K562 (cell line): ENCODE data around the gene WSCD1. TPM values are rescaled to one million over a fixed set of nuclear protein-coding genes. Genes with fewer than 3 reads are reported as not detected.

Source experiments
- ATAC-seq: fragments of 200-7000 bp; cut with Tn5 transposase; 3 replicates; pipeline ENCODE4 v1.9.1; 2020; ENCODE audit warnings: moderate library complexity
- BruUV-seq: library from RNA; stranded (reverse); fragments of 400-500 nt; replicated peaks from 2 replicates; lab custom pipeline; 2021; lab: Mats Ljungman, UMichigan
- CTCF ChIA-PET: fragments of 300-600 bp; formaldehyde crosslinking; extraction: SDS; loops from one replicate; lab custom pipeline; 2021; ENCODE audit warnings: low intra/inter-chr PET ratio; lab: Yijun Ruan, JAX
- POLR2A ChIA-PET: fragments of 300-600, 350-650 bp; sonication (Branson Sonifier 250); formaldehyde crosslinking; extraction: SDS; loops from one replicate; lab custom pipeline; 2021; ENCODE audit warnings: antibody characterized with exemption, inconsistent platforms; lab: Yijun Ruan, JAX
- DNase-seq, 4 experiments: peaks; one replicate each; pipeline versions ENCODE4 v3.0.0 to v3.0.0-alpha.2; 2011 to 2018; ENCODE audit warnings: low spot score in 3 of 4, mixed read lengths in 3 of 4; ENCODE audit errors: extremely low read depth in 1 of 4
- FAIRE-seq: peaks from 2 replicates; lab custom pipeline; 2011; peaks lifted over from hg19 to GRCh38; lab: Jason Lieb, UNC
- H2AFZ ChIP-seq: 2 replicates; pipeline ENCODE4 v1.6.0; 2011; ENCODE audit warnings: low read depth, low read length, control low read depth, inconsistent platforms
- H3K27ac ChIP-seq: fragments of 200-600 bp; 3 replicates; pipeline ENCODE4 v1.8.0; 2011; ENCODE audit warnings: low read depth, mild to moderate bottlenecking, control low read depth, inconsistent platforms, low read length, moderate library complexity, mixed read lengths; ENCODE audit errors: extremely low read depth
- H3K27me3 ChIP-seq, 2 experiments: fragments of 300-600 bp in 1 of 2; 2 replicates in 1 of 2; 3 replicates in 1 of 2; pipeline versions ENCODE4 v1.6.0 to v1.8.0; 2011; ENCODE audit warnings: inconsistent platforms in 2 of 2, low read length in 2 of 2, mild to moderate bottlenecking in 1 of 2, mixed read lengths in 1 of 2, moderate library complexity in 1 of 2; ENCODE audit not compliant: control insufficient read depth in 2 of 2, insufficient read depth in 2 of 2
- H3K36me3 ChIP-seq: fragments of 300-600 bp; 3 replicates; pipeline ENCODE4 v1.8.0; 2011; ENCODE audit warnings: mild to moderate bottlenecking, low read length, inconsistent platforms; ENCODE audit not compliant: control insufficient read depth, insufficient read depth
- H3K4me1 ChIP-seq, 2 experiments: fragments of 200-600 bp in 1 of 2; replicated peaks in 1 of 2; 2 replicates in 1 of 2; 3 replicates in 1 of 2; pipeline versions ENCODE4 v1.5.1 to v1.8.0; 2011; ENCODE audit warnings: inconsistent platforms in 2 of 2, low read length in 2 of 2, mild to moderate bottlenecking in 1 of 2, mixed read lengths in 1 of 2, moderate library complexity in 1 of 2; ENCODE audit not compliant: control insufficient read depth in 2 of 2, insufficient read depth in 2 of 2
- H3K4me2 ChIP-seq: 2 replicates; pipeline ENCODE4 v1.6.1; 2011; ENCODE audit warnings: low read length, control low read depth, inconsistent platforms, mixed read lengths; ENCODE audit not compliant: insufficient read depth
- H3K4me3 ChIP-seq: fragments of 200-600 bp; sonication (generic), shearing (Covaris generic); 2 replicates; pipeline ENCODE4 v1.5.1; 2016; ENCODE audit warnings: control low read depth, inconsistent platforms
- H3K79me2 ChIP-seq: fragments of 200-600 bp; 3 replicates; pipeline ENCODE4 v1.8.0; 2011; ENCODE audit warnings: low read length, inconsistent platforms; ENCODE audit not compliant: control insufficient read depth, insufficient read depth
- H3K9ac ChIP-seq, 2 experiments: 2 replicates each; pipeline versions ENCODE4 v1.6.0 to v1.6.1; 2011; ENCODE audit warnings: low read depth in 2 of 2, low read length in 2 of 2, control low read depth in 1 of 2, inconsistent platforms in 1 of 2, mild to moderate bottlenecking in 1 of 2, mixed read lengths in 1 of 2; ENCODE audit not compliant: insufficient read depth in 1 of 2
- H3K9me1 ChIP-seq: one replicate; pipeline ENCODE4 v1.6.0; 2011; ENCODE audit warnings: inconsistent platforms, mild to moderate bottlenecking, low read length, moderate library complexity; ENCODE audit not compliant: control insufficient read depth, insufficient read depth
- H3K9me3 ChIP-seq: replicated peaks from 2 replicates; pipeline ENCODE4 v1.5.1; 2011; ENCODE audit warnings: low read depth, low read length, inconsistent platforms; ENCODE audit not compliant: control insufficient read depth, insufficient read depth
- H4K20me1 ChIP-seq: replicated peaks from 2 replicates; pipeline ENCODE4 v1.6.1; 2011; ENCODE audit warnings: low read length, inconsistent platforms, mixed read lengths; ENCODE audit not compliant: control insufficient read depth, insufficient read depth
- BHLHE40 ChIP-seq: IDR thresholded peaks from 2 replicates; pipeline ENCODE4 v1.6.1; 2011; ENCODE audit warnings: low read length, improper control_type of control experiment
- E4F1 ChIP-seq: fragments of 250-450 bp; sonication (Bioruptor Pico); IDR thresholded peaks from 2 replicates; pipeline ENCODE4 v1.5.0; 2021; ENCODE audit warnings: mild to moderate bottlenecking, borderline replicate concordance
- ERF ChIP-seq: fragments of 450-650 bp; formaldehyde crosslinking; IDR thresholded peaks from 2 replicates; pipeline ENCODE4 v1.4.0; 2020; ENCODE audit warnings: mild to moderate bottlenecking, mixed read lengths
- HSF4 ChIP-seq: fragments of 250-450 bp; sonication (Bioruptor Pico); IDR thresholded peaks from 2 replicates; pipeline ENCODE4 v2.1.2; 2022; ENCODE audit warnings: mild to moderate bottlenecking, moderate library complexity, borderline replicate concordance
- IRF1 ChIP-seq: sonication (generic); formaldehyde crosslinking; IDR thresholded peaks from 2 replicates; pipeline ENCODE4 v1.8.0; 2022; ENCODE audit warnings: missing genetic modification reagents, mild to moderate bottlenecking, borderline replicate concordance
- MEIS2 ChIP-seq: fragments of 450-650 bp; IDR thresholded peaks from 2 replicates; pipeline ENCODE4 v1.6.1; 2014; ENCODE audit warnings: mild to moderate bottlenecking; ENCODE audit not compliant: partially characterized antibody
- MIER1 ChIP-seq: fragments of 450-650 bp; IDR thresholded peaks from 2 replicates; pipeline ENCODE4 v1.6.1; 2016; ENCODE audit warnings: antibody characterized with exemption, mild to moderate bottlenecking, low read depth
- POLR3A ChIP-seq: IDR thresholded peaks from 2 replicates; pipeline ENCODE4 v1.6.1; 2011; ENCODE audit warnings: borderline replicate concordance, mild to moderate bottlenecking, moderate library complexity; ENCODE audit not compliant: insufficient read length, insufficient read depth; ENCODE audit errors: extremely low read depth
- RBM17 ChIP-seq: fragments of 200-400 bp; formaldehyde crosslinking; IDR thresholded peaks from 2 replicates; pipeline ENCODE4 v1.6.1; 2017; ENCODE audit warnings: low read depth, mild to moderate bottlenecking, low read length, borderline replicate concordance
- RFX7 ChIP-seq: fragments of 250-450 bp; sonication (Bioruptor Pico); IDR thresholded peaks from 2 replicates; pipeline ENCODE4 v1.5.1; 2021; ENCODE audit warnings: mild to moderate bottlenecking
- TCF7L2 ChIP-seq: fragments of 150-350 bp; IDR thresholded peaks from 2 replicates; pipeline ENCODE4 v1.6.1; 2016; ENCODE audit warnings: low read depth, mild to moderate bottlenecking, low read length, moderate library complexity
- ZNF583 ChIP-seq: fragments of 250-450 bp; sonication (Bioruptor Pico); IDR thresholded peaks from 2 replicates; pipeline ENCODE4 v1.4.0; 2020
- WGBS: fragments of 100-300 bp; shearing (Covaris generic); methylation state at CpG from one replicate; pipeline ENCODE4 v1.1.6; 2016; ENCODE audit warnings: low coverage, mixed read lengths; ENCODE audit not compliant: insufficient coverage; ENCODE audit errors: missing lambda C conversion rate; 5-methylcytosine and 5-hydroxymethylcytosine counted together
- in situ Hi-C: fragments of 300-500 bp; cut with MboI; formaldehyde crosslinking; loops from 4 replicates; pipeline ENCODE4 v1.15.0; 2018; ENCODE audit warnings: inconsistent platforms, mixed read lengths
- intact Hi-C: fragments of 100-400 bp; cut with micrococcal nuclease; formaldehyde crosslinking; loops from 2 replicates; pipeline ENCODE4 v1.14.2; 2022
- polyA plus RNA-seq, 8 experiments: library from polyadenylated mRNA; depleted of rRNA in 4 of 8; stranded (reverse) in 5 of 8; unstranded in 3 of 8; fragments of >200 nt; fragmentation: Nextera tagmentation in 2 of 8; fragmentation: Illumina TruSeq in 1 of 8; extraction: Ambion mirVana in 2 of 8; extraction: Trizol in 1 of 8; gene quantifications; 2 replicates each; pipeline versions ENCODE4 v1.2.1 to v1.2.3, GENCODE V29; 2011 to 2014; ENCODE audit warnings: inconsistent platforms in 1 of 8, missing spikeins in 1 of 8
- total RNA-seq, 7 experiments: library from RNA; depleted of rRNA in 6 of 7; stranded (reverse); fragments of >200 nt in 6 of 7; fragmentation: Illumina TruSeq in 2 of 7; extraction: Trizol in 2 of 7; gene quantifications; 2 replicates each; pipeline versions ENCODE4 v1.2.1 to v1.2.3, GENCODE V29; 2011 to 2021; ENCODE audit warnings: low replicate concordance in 1 of 7
- TF ChIP-seq, protein P1 (sequence below): IDR thresholded peaks from 3 replicates; pipeline ENCODE4 v1.6.1; 2011; ENCODE audit warnings: borderline replicate concordance, mild to moderate bottlenecking; ENCODE audit not compliant: insufficient read length, insufficient read depth
- TF ChIP-seq, protein P2 (sequence below): fragments of 450-650 bp; formaldehyde crosslinking; IDR thresholded peaks from 2 replicates; pipeline ENCODE4 v1.4.0; 2022; ENCODE audit warnings: missing genetic modification characterization

Gene WSCD1
- total and polyA plus RNA-seq, 9 of the 15 experiments (the other 6 are each of a cell fraction or from before 2014, with no cell fraction given) = not detected

GRCh38 chr17:6084311-6085161, 14.4 kb downstream of the WSCD1 start:
- intact Hi-C loops = no loop called here
- H3K9me3 ChIP-seq = no peaks in the 10 kb centered on the region
- H3K9ac ChIP-seq = no peak overlapping the region
- H3K4me2 ChIP-seq = no peak overlapping the region
- no peak overlapping the region for H2AFZ ChIP-seq
- H3K79me2 ChIP-seq = no peaks in the 10 kb centered on the region
- CTCF ChIA-PET = no interaction called here
- no peaks in the 10 kb centered on the region for H4K20me1 ChIP-seq
- no peaks in the 10 kb centered on the region for H3K36me3 ChIP-seq
- no TSS peak for BruUV-seq
- no peak overlapping the region for H3K4me3 ChIP-seq
- no peak for ATAC-seq
- no peak for FAIRE-seq
- H3K4me1 ChIP-seq = no peaks in the 10 kb centered on the region
- H3K27me3 ChIP-seq = peaks cover 4 to 51% of the 10 kb centered on the region in 2 experiments; a peak in 4 of 5 replicates
- H3K27ac ChIP-seq = no peak overlapping the region
- POLR2A ChIA-PET = no interaction called here
- 0% methylated on average over 16 of the region's 25 CpGs for WGBS
- in situ Hi-C loops = no loop called here
- no peak for DNase-seq
- no peaks in the 10 kb centered on the region for H3K9me1 ChIP-seq
- TF ChIP-seq BHLHE40 (no peak), RBM17 (no peak), MEIS2 (no peak), MIER1 (no peak), ZNF583 (no peak), TCF7L2 (no peak), E4F1 (CRISPR knock-in tag) (no peak), HSF4 (CRISPR knock-in tag) (no peak), RFX7 (CRISPR knock-in tag) (no peak), ERF (no peak), POLR3A (no peak), IRF1 (CRISPR knock-in tag) (no peak)
- TF ChIP-seq, protein P1, sequence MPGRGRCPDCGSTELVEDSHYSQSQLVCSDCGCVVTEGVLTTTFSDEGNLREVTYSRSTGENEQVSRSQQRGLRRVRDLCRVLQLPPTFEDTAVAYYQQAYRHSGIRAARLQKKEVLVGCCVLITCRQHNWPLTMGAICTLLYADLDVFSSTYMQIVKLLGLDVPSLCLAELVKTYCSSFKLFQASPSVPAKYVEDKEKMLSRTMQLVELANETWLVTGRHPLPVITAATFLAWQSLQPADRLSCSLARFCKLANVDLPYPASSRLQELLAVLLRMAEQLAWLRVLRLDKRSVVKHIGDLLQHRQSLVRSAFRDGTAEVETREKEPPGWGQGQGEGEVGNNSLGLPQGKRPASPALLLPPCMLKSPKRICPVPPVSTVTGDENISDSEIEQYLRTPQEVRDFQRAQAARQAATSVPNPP = no peak
- TF ChIP-seq, protein P2, sequence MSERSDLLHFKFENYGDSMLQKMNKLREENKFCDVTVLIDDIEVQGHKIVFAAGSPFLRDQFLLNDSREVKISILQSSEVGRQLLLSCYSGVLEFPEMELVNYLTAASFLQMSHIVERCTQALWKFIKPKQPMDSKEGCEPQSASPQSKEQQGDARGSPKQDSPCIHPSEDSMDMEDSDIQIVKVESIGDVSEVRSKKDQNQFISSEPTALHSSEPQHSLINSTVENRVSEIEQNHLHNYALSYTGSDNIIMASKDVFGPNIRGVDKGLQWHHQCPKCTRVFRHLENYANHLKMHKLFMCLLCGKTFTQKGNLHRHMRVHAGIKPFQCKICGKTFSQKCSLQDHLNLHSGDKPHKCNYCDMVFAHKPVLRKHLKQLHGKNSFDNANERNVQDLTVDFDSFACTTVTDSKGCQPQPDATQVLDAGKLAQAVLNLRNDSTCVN (CRISPR knock-in tag) = no peak
